ENCODE measurements around the gene SORD.
"Not testable (repeated sequence)": the region's sequence is repeated elsewhere in the genome, so short reads cannot be mapped to it uniquely, and the experiment has no call there.

GRCh38 chr15:45036812-45037781 lies 14.1 kb downstream of the SORD start:
- not testable (repeated sequence) for TF ChIP-seq POLR2A, TAF1, POLR2AphosphoS5, SPI1, POU2F2 (IDR thresholded peaks at IDR 0.05; ENCODE audit: low read depth, low read length)

All from GM12891 (cell line).